Measurements from ENCODE around the gene CDK6. TPM values are rescaled to one million over a fixed set of nuclear protein-coding genes. Genes with fewer than 3 reads are reported as not detected.

Gene CDK6
- total and polyA plus RNA-seq, 2 of the 8 experiments (the other 6 are each of a cell fraction or from before 2014, with no cell fraction given): 5.9 to 18.9 TPM

- TF ChIP-seq CHD7 (IDR thresholded peaks at IDR 0.05; ENCODE audit: insufficient replicate concordance, low read length) (no peak), EZH2 (IDR thresholded peaks at IDR 0.05; ENCODE audit: low read depth, low read length, severe bottlenecking) (no peak)
Observed at GRCh38 chr7:92665926-92666325, 170.4 kb downstream of the CDK6 start (continued).

Measured in H1 (cell line).